K562 (cell line): ENCODE results near the gene CFL1. TPM values are rescaled to one million over a fixed set of nuclear protein-coding genes. Genes with fewer than 3 reads are reported as not detected.

Experiments used
- BCOR ChIP-seq: fragments of 450-650 bp; IDR thresholded peaks from 2 replicates; pipeline ENCODE4 v1.6.1; 2016
- EGR1 ChIP-seq: fragments of 450-650 bp; conservative IDR thresholded peaks from 2 replicates; pipeline ENCODE4 v1.6.1; 2017; ENCODE audit warnings: mild to moderate bottlenecking
- HLTF ChIP-seq: fragments of 450-650 bp; IDR thresholded peaks from 2 replicates; pipeline ENCODE4 v1.6.1; 2016
- NR2C1 ChIP-seq, 2 experiments: fragments of 450-650 bp; IDR thresholded peaks; 2 replicates each; pipeline ENCODE4 v1.6.1; 2017; ENCODE audit warnings: mild to moderate bottlenecking in 2 of 2, antibody characterized with exemption in 1 of 2, inconsistent platforms in 1 of 2, missing compliant biosample characterization in 1 of 2, missing genetic modification characterization in 1 of 2
- PHF21A ChIP-seq: fragments of 450-650 bp; IDR thresholded peaks from 2 replicates; pipeline ENCODE4 v1.6.1; 2017; ENCODE audit warnings: low read depth, borderline replicate concordance
- SIN3B ChIP-seq: fragments of 450-650 bp; IDR thresholded peaks from 2 replicates; pipeline ENCODE4 v1.6.1; 2017; ENCODE audit warnings: low read depth, mild to moderate bottlenecking, moderate library complexity
- SLC30A9 ChIP-seq: fragments of 250-450 bp; sonication (Bioruptor Pico); IDR thresholded peaks from 2 replicates; pipeline ENCODE4 v1.8.0; 2022; ENCODE audit warnings: mild to moderate bottlenecking, moderate library complexity
- TAF15 ChIP-seq: fragments of 200-400 bp; formaldehyde crosslinking; IDR thresholded peaks from 2 replicates; pipeline ENCODE4 v1.6.1; 2017; ENCODE audit warnings: mild to moderate bottlenecking, low read depth, low read length, moderate library complexity
- TBL1XR1 ChIP-seq, 2 experiments: IDR thresholded peaks; 2 replicates each; pipeline ENCODE4 v1.6.1; 2012; ENCODE audit warnings: improper control_type of control experiment in 2 of 2, low read length in 2 of 2, mild to moderate bottlenecking in 1 of 2
- ZNF24 ChIP-seq: fragments of 450-650 bp; IDR thresholded peaks from 2 replicates; pipeline ENCODE4 v1.6.1; 2016
- ZNF282 ChIP-seq: sonication (generic); formaldehyde crosslinking; IDR thresholded peaks from 2 replicates; pipeline ENCODE4 v1.8.1; 2023; ENCODE audit warnings: missing genetic modification reagents
- ZNF347 ChIP-seq: fragments of 450-650 bp; formaldehyde crosslinking; IDR thresholded peaks from 2 replicates; pipeline ENCODE4 v1.4.0; 2020; ENCODE audit warnings: low read depth, mild to moderate bottlenecking, moderate library complexity
- ZNF561 ChIP-seq: fragments of 450-650 bp; formaldehyde crosslinking; conservative IDR thresholded peaks from 2 replicates; pipeline ENCODE4 v1.4.0; 2020; ENCODE audit warnings: mild to moderate bottlenecking, moderate library complexity
- polyA plus RNA-seq, 8 experiments: library from polyadenylated mRNA; depleted of rRNA in 4 of 8; stranded (reverse) in 5 of 8; unstranded in 3 of 8; fragments of >200 nt; fragmentation: Nextera tagmentation in 2 of 8; fragmentation: Illumina TruSeq in 1 of 8; extraction: Ambion mirVana in 2 of 8; extraction: Trizol in 1 of 8; gene quantifications; 2 replicates each; pipeline versions ENCODE4 v1.2.1 to v1.2.3, GENCODE V29; 2011 to 2014; ENCODE audit warnings: inconsistent platforms in 1 of 8, missing spikeins in 1 of 8
- total RNA-seq, 7 experiments: library from RNA; depleted of rRNA in 6 of 7; stranded (reverse); fragments of >200 nt in 6 of 7; fragmentation: Illumina TruSeq in 2 of 7; extraction: Trizol in 2 of 7; gene quantifications; 2 replicates each; pipeline versions ENCODE4 v1.2.1 to v1.2.3, GENCODE V29; 2011 to 2021; ENCODE audit warnings: low replicate concordance in 1 of 7
- TF ChIP-seq, protein P1 (sequence below): fragments of 250-450 bp; sonication (Bioruptor Pico); IDR thresholded peaks from 2 replicates; pipeline ENCODE4 v1.5.0; 2020; ENCODE audit warnings: mild to moderate bottlenecking, borderline replicate concordance
- TF ChIP-seq, protein P2 (sequence below): fragments of 250-450 bp; sonication (Bioruptor Pico); IDR thresholded peaks from 2 replicates; pipeline ENCODE4 v1.5.0; 2021; ENCODE audit warnings: mild to moderate bottlenecking, borderline replicate concordance
- TF ChIP-seq, protein P3 (sequence below): sonication (generic); formaldehyde crosslinking; IDR thresholded peaks from 2 replicates; pipeline ENCODE4 v1.8.1; 2023; ENCODE audit warnings: mild to moderate bottlenecking, missing genetic modification reagents
- TF ChIP-seq, protein P4 (sequence below): sonication (generic); formaldehyde crosslinking; IDR thresholded peaks from 2 replicates; pipeline ENCODE4 v1.5.0; 2020; ENCODE audit warnings: missing genetic modification reagents
- TF ChIP-seq, protein P5 (sequence below): fragments of 450-650 bp; IDR thresholded peaks from 2 replicates; pipeline ENCODE4 v1.6.1; 2016; ENCODE audit warnings: borderline replicate concordance

CFL1 gene
- total and polyA plus RNA-seq, 9 of the 15 experiments (the other 6 are each of a cell fraction or from before 2014, with no cell fraction given) = 105 to 1,101 (median 859) TPM

DNA sequence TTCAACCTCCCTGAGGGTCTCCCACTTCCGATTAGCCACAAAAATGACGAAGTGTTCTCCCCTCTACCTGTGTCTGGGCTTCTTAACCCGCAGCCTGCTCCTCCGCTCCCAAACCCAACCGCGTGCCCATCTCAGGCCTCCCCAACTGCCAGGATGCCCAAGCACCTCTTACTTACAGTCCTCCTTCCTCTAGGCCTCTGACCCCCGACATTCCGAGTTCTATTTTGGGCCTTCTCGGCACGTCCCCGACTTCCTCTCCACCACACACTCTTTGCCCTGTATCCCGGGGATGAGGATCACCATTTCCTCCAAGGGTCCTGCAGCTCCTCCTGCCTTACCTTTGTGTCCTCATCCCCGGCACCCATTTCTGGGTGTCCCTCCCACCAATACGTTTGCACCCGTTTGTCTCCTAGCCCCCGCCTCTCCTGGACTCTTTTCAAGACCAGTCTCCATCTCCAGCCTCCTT, 1.9 kb upstream of the CFL1 start (continued):
- TF ChIP-seq, protein P1, sequence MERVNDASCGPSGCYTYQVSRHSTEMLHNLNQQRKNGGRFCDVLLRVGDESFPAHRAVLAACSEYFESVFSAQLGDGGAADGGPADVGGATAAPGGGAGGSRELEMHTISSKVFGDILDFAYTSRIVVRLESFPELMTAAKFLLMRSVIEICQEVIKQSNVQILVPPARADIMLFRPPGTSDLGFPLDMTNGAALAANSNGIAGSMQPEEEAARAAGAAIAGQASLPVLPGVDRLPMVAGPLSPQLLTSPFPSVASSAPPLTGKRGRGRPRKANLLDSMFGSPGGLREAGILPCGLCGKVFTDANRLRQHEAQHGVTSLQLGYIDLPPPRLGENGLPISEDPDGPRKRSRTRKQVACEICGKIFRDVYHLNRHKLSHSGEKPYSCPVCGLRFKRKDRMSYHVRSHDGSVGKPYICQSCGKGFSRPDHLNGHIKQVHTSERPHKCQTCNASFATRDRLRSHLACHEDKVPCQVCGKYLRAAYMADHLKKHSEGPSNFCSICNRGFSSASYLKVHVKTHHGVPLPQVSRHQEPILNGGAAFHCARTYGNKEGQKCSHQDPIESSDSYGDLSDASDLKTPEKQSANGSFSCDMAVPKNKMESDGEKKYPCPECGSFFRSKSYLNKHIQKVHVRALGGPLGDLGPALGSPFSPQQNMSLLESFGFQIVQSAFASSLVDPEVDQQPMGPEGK (CRISPR knock-in tag) = no peak
- TF ChIP-seq TBL1XR1 (IDR thresholded peaks at IDR 0.05; ENCODE audit: low read length in 2 of 2) (no peak), ZNF347 (CRISPR knock-in tag) (no peak), HLTF (peak; percentile 82; the same call in 1 of the 2 replicates), TAF15 (no peak), EGR1 (no peak), SIN3B (no peak), PHF21A (no peak), BCOR (0 out of 2 replicates have a peak, but pooled peaks have one; percentile 2), ZNF24 (no peak), SLC30A9 (CRISPR knock-in tag) (no peak), ZNF282 (CRISPR knock-in tag) (no peak), ZNF561 (no peak), NR2C1 (IDR thresholded peaks at IDR 0.05) (no peak), NR2C1 (tag; IDR thresholded peaks at IDR 0.05) (0 out of 2 replicates have a peak, but pooled peaks have one; percentile 9)
- TF ChIP-seq, protein P2, sequence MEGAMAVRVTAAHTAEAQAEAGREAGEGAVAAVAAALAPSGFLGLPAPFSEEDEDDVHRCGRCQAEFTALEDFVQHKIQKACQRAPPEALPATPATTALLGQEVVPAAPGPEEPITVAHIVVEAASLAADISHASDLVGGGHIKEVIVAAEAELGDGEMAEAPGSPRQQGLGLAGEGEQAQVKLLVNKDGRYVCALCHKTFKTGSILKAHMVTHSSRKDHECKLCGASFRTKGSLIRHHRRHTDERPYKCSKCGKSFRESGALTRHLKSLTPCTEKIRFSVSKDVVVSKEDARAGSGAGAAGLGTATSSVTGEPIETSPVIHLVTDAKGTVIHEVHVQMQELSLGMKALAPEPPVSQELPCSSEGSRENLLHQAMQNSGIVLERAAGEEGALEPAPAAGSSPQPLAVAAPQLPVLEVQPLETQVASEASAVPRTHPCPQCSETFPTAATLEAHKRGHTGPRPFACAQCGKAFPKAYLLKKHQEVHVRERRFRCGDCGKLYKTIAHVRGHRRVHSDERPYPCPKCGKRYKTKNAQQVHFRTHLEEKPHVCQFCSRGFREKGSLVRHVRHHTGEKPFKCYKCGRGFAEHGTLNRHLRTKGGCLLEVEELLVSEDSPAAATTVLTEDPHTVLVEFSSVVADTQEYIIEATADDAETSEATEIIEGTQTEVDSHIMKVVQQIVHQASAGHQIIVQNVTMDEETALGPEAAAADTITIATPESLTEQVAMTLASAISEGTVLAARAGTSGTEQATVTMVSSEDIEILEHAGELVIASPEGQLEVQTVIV = no peak
- TF ChIP-seq, protein P3, sequence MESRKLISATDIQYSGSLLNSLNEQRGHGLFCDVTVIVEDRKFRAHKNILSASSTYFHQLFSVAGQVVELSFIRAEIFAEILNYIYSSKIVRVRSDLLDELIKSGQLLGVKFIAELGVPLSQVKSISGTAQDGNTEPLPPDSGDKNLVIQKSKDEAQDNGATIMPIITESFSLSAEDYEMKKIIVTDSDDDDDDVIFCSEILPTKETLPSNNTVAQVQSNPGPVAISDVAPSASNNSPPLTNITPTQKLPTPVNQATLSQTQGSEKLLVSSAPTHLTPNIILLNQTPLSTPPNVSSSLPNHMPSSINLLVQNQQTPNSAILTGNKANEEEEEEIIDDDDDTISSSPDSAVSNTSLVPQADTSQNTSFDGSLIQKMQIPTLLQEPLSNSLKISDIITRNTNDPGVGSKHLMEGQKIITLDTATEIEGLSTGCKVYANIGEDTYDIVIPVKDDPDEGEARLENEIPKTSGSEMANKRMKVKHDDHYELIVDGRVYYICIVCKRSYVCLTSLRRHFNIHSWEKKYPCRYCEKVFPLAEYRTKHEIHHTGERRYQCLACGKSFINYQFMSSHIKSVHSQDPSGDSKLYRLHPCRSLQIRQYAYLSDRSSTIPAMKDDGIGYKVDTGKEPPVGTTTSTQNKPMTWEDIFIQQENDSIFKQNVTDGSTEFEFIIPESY (CRISPR knock-in tag) = no peak; the same call in 1 of the 2 replicates
- TF ChIP-seq, protein P4, sequence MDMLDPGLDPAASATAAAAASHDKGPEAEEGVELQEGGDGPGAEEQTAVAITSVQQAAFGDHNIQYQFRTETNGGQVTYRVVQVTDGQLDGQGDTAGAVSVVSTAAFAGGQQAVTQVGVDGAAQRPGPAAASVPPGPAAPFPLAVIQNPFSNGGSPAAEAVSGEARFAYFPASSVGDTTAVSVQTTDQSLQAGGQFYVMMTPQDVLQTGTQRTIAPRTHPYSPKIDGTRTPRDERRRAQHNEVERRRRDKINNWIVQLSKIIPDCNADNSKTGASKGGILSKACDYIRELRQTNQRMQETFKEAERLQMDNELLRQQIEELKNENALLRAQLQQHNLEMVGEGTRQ = no peak
- TF ChIP-seq, protein P5, sequence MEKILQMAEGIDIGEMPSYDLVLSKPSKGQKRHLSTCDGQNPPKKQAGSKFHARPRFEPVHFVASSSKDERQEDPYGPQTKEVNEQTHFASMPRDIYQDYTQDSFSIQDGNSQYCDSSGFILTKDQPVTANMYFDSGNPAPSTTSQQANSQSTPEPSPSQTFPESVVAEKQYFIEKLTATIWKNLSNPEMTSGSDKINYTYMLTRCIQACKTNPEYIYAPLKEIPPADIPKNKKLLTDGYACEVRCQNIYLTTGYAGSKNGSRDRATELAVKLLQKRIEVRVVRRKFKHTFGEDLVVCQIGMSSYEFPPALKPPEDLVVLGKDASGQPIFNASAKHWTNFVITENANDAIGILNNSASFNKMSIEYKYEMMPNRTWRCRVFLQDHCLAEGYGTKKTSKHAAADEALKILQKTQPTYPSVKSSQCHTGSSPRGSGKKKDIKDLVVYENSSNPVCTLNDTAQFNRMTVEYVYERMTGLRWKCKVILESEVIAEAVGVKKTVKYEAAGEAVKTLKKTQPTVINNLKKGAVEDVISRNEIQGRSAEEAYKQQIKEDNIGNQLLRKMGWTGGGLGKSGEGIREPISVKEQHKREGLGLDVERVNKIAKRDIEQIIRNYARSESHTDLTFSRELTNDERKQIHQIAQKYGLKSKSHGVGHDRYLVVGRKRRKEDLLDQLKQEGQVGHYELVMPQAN = peak; percentile 67; the same call in 1 of the 2 replicates
